Measurements from ENCODE around the gene TCFL5. TPM values are rescaled to one million over a fixed set of nuclear protein-coding genes. Genes with fewer than 3 reads are reported as not detected.
A peak's percentile ranks its signal among the peaks of the same experiment; 100 is the strongest.

Gene TCFL5
- total RNA-seq, result 3.8 TPM

DNA sequence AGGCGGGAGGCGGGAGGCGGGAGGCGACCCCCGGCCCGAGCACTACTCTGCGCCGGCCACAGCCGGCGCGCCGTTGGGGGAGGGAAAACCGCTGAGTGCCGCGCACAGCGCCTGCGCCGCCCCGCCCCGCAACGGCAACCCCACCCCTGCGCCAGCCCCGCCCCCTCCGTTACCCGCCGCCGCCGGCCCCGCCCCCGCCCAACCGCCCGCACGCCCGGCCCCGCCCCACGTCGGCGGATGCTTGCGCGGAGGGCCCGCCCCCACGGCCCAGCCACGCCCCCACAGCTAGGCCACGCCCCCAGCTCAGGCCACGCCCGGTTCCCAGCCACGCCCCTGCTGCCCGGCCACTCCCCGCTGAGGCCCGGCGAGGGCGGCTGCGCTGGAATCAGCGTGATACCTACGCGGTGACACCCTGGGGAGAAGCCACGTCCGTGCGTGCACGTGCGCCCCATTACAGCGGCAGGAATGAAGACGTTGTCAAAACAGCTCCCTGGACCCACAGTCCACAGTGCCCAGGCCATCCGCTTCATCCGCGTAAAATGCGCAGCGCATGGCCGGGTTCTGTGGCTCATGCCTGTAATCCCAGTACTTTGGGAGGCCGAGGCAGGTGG, at the start of gene TCFL5:
Gene TCFL5, minus strand, starts transcription at position 97 of the 611 bp plus-strand sequence. CDS start 152 bp downstream, outside the sequence.
- Histone ChIP-seq H3K27me3 (ENCODE audit: insufficient read depth, low read length) (no peaks in the 10 kb centered on the region), H3K4me3 (ENCODE audit: low read length) (peak within 1 kb of the TSS; percentile 26), H3K4me1 (ENCODE audit: insufficient read depth, low read length) (peaks cover 14% of the 10 kb centered on the region), H3K9me3 (ENCODE audit: low read depth, low read length) (no peaks in the 10 kb centered on the region)

DNA sequence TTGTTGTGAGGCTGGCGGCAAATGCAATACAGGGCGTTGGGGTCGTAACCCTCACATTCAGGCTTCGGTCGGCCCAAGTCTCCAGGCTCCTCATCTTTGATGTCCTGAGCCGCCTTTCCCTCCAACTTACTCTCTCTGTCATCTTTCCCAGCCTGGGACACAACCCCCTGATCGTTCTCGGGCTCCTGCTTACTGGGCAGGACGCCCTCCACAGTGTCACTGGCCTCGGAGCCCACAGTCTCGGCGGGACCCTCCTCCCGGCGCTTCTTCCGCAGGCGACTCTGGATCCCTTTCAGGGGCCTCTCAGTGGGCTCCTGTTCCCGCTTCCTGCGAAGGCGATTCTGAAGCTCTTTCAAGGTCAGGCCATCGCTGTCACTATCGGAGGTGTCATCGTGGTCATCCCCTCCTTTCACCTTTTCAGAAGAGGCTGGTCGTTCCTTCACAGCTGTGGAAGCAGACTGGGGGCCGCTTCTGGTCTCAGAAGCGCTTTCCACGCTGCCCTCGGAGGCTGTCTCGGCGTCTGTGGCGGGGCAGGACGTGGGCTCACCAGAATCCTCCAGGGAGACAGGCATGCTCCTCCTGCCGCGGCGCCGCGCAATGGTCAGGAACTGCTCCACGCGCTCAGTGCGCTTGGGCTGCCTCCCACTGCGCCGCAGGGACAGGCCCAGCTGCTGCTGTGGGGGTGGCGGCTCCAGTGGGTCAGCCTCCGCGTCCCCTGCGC, 49.3 kb upstream of the TCFL5 start:
- no peaks in the 10 kb centered on the region for H3K27me3 ChIP-seq (ENCODE audit: insufficient read depth, low read length)
- H3K9me3 ChIP-seq (ENCODE audit: low read depth, low read length), result no peaks in the 10 kb centered on the region
- no peak overlapping the region for H3K4me3 ChIP-seq (ENCODE audit: low read length)
- peaks cover 19% of the 10 kb centered on the region for H3K4me1 ChIP-seq (ENCODE audit: insufficient read depth, low read length)

DNA sequence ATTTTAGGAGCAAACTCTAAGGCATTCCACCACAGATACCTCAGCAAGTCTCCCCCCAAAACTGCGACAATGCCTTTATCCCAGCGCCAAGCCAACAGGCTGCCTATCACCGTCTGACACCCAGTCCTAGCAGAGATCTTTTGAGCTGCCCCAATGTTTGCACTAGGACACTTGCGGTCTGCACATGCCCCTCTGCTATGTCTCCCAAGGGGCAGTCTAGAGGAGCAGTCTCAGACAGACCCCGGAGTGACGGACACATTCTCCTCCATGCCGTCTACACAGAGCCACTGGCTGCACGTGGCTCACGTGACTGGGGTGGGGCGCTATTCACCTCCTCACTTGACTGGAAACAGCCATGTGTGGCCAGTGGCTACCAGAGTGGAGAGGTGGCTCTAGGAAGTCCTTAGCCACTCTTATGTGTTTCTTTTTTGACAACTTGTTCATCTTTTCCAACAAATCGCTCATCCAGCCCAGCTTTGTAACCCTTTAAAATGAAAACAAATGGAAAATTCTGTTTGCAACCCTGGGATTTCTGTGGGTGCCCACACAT, 48.7 kb upstream of the TCFL5 start:
- Histone ChIP-seq H3K4me3 (ENCODE audit: low read length) (no peak overlapping the region), H3K4me1 (ENCODE audit: insufficient read depth, low read length) (peaks cover 15% of the 10 kb centered on the region)

DNA sequence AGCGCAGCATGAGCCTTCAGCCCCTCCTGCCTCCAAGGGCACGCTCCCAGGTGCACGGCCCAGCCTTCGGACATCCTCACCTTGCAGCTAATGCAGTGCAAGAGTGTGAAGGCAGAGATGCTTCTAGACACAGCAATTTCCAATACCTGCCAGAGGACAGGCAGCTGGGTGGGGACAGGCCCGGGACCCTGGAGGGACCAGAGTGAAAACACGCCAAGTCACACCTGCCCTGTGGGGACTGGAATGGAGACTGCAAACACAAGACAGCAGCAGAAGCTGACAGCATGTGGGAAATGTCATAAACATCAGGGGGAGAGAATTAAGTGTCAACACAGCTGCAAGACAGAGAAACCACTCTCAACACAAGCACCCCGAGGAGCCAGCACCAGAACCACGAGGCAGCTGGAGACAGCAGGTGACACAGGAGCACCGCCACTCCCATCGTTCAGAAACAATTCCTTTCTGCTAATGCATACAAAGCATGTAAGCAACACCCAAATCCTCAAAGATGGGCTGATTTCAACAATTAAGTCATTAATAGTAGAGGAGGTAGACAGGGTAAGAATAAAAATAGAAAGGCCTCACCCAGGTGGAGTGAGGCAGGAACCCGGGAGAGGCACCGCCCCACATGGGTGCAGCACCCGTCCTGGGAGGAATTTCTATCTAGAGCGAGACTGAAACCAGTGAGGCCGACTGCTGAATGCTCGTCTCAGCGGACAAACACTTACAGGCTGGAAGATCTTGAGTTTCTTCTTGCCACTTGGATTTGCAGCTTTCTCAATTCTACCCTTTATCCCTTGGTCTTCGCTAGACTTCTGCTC, 47.6 kb upstream of the TCFL5 start:
- Histone ChIP-seq H3K27me3 (ENCODE audit: insufficient read depth, low read length) (no peaks in the 10 kb centered on the region), H3K9me3 (ENCODE audit: low read depth, low read length) (no peaks in the 10 kb centered on the region), H3K4me3 (ENCODE audit: low read length) (no peak overlapping the region), H3K4me1 (ENCODE audit: insufficient read depth, low read length) (peaks cover 6% of the 10 kb centered on the region)

More for the DNA sequence above, 48.7 kb upstream of the TCFL5 start:
- Histone ChIP-seq H3K27me3 (ENCODE audit: insufficient read depth, low read length) (no peaks in the 10 kb centered on the region), H3K9me3 (ENCODE audit: low read depth, low read length) (no peaks in the 10 kb centered on the region)

DNA sequence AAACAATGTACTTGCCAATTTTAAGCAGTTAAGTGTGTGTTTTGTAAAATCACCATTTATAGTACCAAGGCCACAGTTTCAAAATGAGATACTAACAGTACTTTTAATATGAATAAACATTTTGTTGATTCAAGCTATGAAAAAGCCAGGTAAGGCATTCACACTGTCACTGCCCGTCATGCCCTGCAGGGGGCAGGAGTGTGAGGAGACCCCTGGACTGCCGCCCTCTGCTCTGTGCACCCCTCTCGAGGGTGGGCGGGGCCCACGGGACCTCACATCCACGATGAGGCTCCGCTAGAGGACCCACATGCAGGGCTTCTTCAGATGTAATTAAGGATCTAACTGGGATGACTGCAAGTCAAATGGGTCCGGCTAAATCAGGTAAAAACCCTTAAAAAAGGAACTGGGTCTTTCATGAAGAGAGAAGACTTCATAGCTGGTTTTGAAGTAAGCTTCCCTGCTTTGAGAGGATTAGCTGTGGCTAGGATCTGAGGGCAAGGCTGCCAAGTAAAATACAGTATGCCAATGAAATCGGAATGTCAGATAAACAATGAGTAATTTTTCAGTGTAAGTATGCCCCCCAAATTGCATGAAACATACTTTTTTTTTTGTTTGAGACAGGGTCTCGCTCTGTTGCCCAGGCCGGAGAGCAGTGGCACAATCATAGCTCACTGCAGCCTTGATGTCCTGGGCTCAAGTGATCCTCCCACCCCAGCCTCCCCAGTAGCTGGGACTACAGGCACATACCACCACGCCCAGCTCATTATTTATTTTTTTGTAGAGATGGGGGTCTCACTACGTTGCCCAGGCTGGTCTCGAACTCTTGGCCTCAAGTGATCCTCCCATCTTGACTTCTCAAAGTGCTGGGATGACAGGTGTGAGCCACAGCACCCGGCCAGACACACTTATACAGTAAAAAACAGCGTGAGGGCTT, 46.0 kb upstream of the TCFL5 start:
- H3K4me1 ChIP-seq (ENCODE audit: insufficient read depth, low read length), result no peaks in the 10 kb centered on the region
- no peak overlapping the region for H3K4me3 ChIP-seq (ENCODE audit: low read length)
- no peaks in the 10 kb centered on the region for H3K27me3 ChIP-seq (ENCODE audit: insufficient read depth, low read length)
- no peaks in the 10 kb centered on the region for H3K9me3 ChIP-seq (ENCODE audit: low read depth, low read length)

DNA sequence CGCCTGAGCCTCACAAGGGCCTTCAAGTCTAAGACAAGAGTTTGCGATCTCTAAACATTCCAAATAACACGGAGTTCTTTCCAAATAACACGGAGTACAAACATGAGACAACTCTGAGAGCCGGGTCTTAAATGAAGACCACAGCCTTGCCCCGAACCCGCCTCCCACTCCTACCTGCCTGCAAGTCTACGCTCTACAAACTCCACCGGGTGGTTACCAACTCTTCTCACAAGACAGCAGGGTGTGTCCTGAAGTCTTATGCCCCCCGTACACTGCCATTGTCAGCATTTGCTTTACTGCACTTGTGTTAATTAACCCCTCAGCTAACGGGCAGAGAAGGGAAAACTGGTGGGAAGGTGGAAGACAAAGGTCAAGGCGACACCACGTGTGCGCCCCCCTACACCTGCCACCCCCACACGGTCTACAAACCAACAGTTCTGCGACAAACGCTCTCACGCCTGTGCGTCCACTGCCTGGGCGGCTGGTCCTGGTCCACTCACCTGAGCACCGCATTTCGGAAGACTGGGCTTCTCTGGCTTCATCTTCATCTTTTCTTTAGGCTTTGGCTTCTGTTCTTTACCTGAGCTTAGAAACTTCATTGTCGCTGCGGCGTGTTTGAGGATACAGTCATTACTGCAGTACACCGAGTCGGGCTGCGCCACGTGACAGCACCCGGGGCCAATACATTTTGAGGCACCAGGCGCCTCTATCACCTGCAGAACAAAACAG, 45.2 kb upstream of the TCFL5 start:
- Histone ChIP-seq H3K27me3 (ENCODE audit: insufficient read depth, low read length) (no peaks in the 10 kb centered on the region), H3K4me3 (ENCODE audit: low read length) (no peak overlapping the region), H3K9me3 (ENCODE audit: low read depth, low read length) (no peaks in the 10 kb centered on the region), H3K4me1 (ENCODE audit: insufficient read depth, low read length) (no peaks in the 10 kb centered on the region)

DNA sequence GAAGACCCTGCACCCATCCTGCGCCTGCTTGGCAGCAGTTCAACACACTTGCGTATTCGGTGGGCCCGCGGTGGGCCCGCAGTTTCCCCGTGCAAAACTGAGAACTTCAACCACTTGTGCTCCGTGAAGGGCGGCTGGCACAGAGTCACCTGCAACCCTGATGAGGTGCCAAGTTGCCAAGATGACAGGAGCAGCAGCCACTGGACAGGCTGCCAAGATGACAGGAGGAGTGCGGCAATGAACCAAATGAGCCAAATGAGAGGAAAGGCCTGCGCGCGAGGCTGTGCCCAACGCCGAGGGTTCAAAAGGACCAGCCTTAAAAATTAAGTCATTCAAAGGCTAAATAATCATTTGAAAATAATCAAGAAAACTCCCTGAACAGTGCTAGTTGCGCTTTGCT, 44.6 kb upstream of the TCFL5 start:
- Histone ChIP-seq H3K4me1 (ENCODE audit: insufficient read depth, low read length) (no peaks in the 10 kb centered on the region), H3K4me3 (ENCODE audit: low read length) (no peak overlapping the region), H3K27me3 (ENCODE audit: insufficient read depth, low read length) (no peaks in the 10 kb centered on the region), H3K9me3 (ENCODE audit: low read depth, low read length) (no peaks in the 10 kb centered on the region)

DNA sequence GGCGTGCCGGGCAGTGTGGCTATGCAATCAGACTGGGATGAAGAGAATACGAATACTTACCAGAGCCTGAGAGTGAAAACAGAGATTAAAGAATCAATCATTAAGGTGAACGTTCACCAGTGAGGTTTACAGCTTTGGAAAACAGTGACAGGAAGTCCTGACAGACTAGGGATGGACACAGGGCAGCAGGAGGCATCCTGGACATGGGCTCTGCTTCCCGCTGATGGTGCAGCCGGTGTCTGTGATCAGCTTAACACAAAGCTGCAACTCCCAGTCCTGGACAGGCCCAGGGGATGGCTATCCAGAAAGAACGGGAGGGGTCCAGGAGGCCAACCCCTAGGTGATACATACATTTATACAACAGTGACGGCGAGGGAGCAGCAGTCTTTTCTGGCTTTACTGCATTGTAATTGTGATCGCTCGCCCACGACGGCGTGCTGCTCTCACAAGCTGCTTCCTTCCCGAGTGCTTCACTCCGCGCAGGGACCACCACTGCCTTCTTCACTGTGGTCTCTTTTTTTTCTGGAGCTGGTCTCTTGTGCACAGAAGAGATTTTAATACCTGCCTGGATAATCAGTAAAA, 44.0 kb upstream of the TCFL5 start:
- Histone ChIP-seq H3K4me3 (ENCODE audit: low read length) (no peak overlapping the region), H3K9me3 (ENCODE audit: low read depth, low read length) (no peaks in the 10 kb centered on the region), H3K27me3 (ENCODE audit: insufficient read depth, low read length) (no peaks in the 10 kb centered on the region), H3K4me1 (ENCODE audit: insufficient read depth, low read length) (no peaks in the 10 kb centered on the region)

DNA sequence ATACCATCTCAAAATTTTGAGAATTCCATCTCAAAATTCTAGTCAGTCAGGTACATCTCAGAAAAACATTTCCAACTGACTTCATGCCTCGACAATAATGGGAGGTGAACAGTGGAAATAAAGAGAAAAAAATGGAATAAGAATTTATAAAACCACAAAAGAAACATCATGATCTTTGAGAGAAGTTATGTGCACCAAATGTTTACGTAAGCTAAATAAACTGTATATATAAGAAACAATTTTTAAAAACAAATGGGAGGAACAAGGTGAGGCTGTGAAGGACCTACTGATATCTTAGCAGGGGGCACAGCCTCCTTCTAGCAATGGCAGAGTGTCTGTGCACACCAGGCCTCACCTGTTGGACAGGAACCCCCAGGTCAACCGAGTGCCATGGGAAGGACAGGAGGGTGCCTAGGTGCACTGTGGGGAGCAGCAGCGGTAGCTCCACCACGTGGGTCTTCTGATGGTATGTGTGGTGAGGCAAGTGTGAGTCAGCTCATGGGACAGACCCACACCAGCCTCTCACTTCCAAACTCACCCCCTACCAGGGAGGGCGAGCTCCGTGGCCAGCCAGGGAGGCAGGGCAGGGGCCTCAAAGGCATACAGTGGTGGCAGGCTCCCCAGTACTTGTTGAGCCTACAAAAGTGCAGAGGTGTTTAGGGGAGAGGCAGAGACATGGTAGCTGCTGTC, 41.4 kb upstream of the TCFL5 start:
- Histone ChIP-seq H3K4me3 (ENCODE audit: low read length) (no peak overlapping the region), H3K4me1 (ENCODE audit: insufficient read depth, low read length) (peaks cover 17% of the 10 kb centered on the region), H3K9me3 (ENCODE audit: low read depth, low read length) (no peaks in the 10 kb centered on the region), H3K27me3 (ENCODE audit: insufficient read depth, low read length) (no peaks in the 10 kb centered on the region)

DNA sequence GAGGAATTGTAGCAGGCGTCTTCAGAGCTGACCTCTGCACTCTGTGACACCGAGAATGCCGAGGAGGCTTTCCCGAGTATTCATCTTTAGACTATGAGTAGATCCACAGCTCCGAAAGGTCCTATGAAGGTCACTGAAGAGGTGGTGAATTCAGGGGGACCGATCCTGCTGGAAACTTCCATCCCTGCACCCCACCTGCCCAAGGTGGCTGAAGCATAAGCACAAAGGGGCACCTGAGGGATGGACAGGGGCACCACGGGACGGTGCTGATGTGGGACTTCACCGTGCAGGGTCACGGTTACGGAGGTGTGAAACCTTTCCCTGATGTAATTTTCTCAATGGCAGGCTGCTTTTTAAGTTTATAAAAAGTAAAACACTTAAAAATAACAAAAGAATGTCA, 40.3 kb upstream of the TCFL5 start:
- Histone ChIP-seq H3K4me1 (ENCODE audit: insufficient read depth, low read length) (peaks cover 17% of the 10 kb centered on the region), H3K4me3 (ENCODE audit: low read length) (no peak overlapping the region), H3K27me3 (ENCODE audit: insufficient read depth, low read length) (no peaks in the 10 kb centered on the region), H3K9me3 (ENCODE audit: low read depth, low read length) (no peaks in the 10 kb centered on the region)

DNA sequence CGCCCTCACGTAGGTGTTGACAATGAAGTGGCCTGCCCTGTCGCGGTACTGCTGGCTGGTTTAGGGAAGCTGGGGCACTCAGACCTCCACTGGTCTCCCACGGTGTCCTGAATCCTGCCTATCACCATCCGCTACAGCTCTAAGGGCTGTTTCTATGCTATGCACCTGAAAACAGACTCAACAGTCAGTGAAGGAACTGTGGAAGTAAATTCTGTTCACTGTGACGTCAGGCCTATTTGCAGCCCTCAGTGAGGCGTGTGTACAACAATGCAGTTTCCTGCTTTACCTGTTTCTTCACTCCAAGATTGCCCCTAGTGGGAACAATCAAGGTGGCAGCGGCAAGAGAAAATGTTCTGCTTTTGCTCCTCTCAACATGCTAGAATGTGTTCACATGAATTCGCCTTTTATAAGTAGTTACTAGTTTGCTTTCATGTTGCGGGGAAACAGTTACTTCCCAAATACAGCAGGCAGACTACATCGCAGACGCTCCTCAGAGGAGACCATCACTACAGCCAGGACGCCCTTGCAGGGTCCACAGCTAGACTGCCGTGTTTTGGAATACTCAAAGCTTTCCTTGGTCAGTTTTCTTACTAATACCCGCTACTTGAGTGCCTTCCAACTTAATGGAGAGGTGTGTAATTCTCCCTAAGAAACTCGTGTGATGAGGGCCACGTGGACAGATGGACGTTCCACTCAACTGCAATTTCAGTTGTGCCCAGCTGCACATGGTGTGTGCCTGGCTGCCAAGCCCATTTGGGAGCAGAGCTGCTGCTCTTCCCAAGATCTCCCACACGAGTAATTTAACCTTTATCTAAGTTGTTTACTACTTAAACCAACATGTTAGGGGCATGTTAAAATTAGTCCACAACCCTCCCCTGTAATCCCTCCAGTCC, 39.3 kb upstream of the TCFL5 start:
- H3K27me3 ChIP-seq (ENCODE audit: insufficient read depth, low read length), result no peaks in the 10 kb centered on the region
- peaks cover 17% of the 10 kb centered on the region for H3K4me1 ChIP-seq (ENCODE audit: insufficient read depth, low read length)
- H3K9me3 ChIP-seq (ENCODE audit: low read depth, low read length), result no peaks in the 10 kb centered on the region
- H3K4me3 ChIP-seq (ENCODE audit: low read length), result no peak overlapping the region

DNA sequence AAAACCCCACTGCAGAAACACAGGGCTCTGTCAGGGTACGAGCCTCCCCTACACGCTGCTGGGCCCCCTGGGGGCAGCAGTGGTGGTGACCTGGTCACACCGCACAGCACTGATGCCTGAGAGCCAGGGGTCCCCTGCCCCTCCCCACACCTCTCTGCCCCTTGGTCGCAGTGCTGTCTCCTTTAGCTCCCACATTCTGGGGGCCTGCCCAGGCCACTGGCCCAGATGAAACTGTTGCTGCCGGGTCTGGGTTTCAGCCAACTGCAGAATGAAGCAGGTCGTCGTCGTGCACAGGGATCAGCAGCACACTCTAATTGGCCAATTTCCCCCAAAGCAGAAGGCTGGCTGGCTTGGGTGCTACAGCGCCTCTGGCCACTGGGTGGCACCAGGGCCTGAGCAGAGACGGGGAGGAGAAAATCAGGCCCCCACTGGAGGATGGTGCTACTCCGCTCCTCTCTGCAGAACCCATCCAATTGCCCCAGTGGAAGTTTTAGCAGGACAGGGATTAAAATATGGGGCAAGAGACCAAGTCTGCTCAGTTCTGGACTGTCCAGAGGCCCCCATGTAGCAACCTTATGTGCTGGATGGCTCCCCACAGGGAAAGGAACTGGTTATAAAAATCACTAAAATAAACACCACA, 38.5 kb upstream of the TCFL5 start:
- Histone ChIP-seq H3K4me3 (ENCODE audit: low read length) (no peak overlapping the region), H3K27me3 (ENCODE audit: insufficient read depth, low read length) (no peaks in the 10 kb centered on the region), H3K9me3 (ENCODE audit: low read depth, low read length) (no peaks in the 10 kb centered on the region), H3K4me1 (ENCODE audit: insufficient read depth, low read length) (peaks cover 17% of the 10 kb centered on the region)

Measured in mononuclear cell (primary cell).